ENCODE measurements around the gene WDSUB1. TPM values are rescaled to one million over a fixed set of nuclear protein-coding genes. Genes with fewer than 3 reads are reported as not detected.

Gene WDSUB1
- total RNA-seq, 4 donors from 2014 or later, result 2.8 to 7.6 (median 5.5) TPM

- intact Hi-C loops (cut with DNase I; ENCODE audit: low total_unique reads), result no loop called here
- no peak overlapping the region for H3K4me3 ChIP-seq (ENCODE audit: low read depth, poor library complexity, severe bottlenecking)
- 95 to 97% methylated on average over 1 of the region's 1 CpG for WGBS, 2 donors
- TF ChIP-seq POLR2A (IDR thresholded peaks at IDR 0.05), result no peak
- TF ChIP-seq CTCF (IDR thresholded peaks at IDR 0.05), result no peak
- DNase-seq (ENCODE audit: low spot score in 2 of 2), result no peak
Observed at GRCh38 chr2:159275111-159275510, 11.4 kb downstream of the WDSUB1 start.

GRCh38 chr2:159272156-159272555, 14.3 kb downstream of the WDSUB1 start:
- TF ChIP-seq POLR2A (IDR thresholded peaks at IDR 0.05) (no peak), CTCF (IDR thresholded peaks at IDR 0.05) (no peak)

GRCh38 chr2:159270744-159271379, 15.6 kb downstream of the WDSUB1 start:
- TF ChIP-seq CTCF (IDR thresholded peaks at IDR 0.05), result no peak
- TF ChIP-seq POLR2A (IDR thresholded peaks at IDR 0.05), result no peak
- WGBS, 2 donors, result 95% methylated on average over 4 of the region's 4 CpGs
- intact Hi-C loops (cut with DNase I; ENCODE audit: low total_unique reads), result no loop called here
- no peak overlapping the region for H3K4me3 ChIP-seq (ENCODE audit: low read depth, poor library complexity, severe bottlenecking)
- no peak for DNase-seq (ENCODE audit: low spot score in 2 of 2)

More at GRCh38 chr2:159272156-159272555, 14.3 kb downstream of the WDSUB1 start:
- H3K4me3 ChIP-seq (ENCODE audit: low read depth, poor library complexity, severe bottlenecking), result no peak overlapping the region
- intact Hi-C loops (cut with DNase I; ENCODE audit: low total_unique reads), result no loop called here
- DNase-seq (ENCODE audit: low spot score in 2 of 2), result no peak
- WGBS, 2 donors, result 84 to 86% methylated on average over 5 of the region's 5 CpGs

GRCh38 chr2:159267921-159268320, 18.6 kb downstream of the WDSUB1 start:
- WGBS, 2 donors, result 89 to 94% methylated on average over 1 of the region's 1 CpG
- no peak overlapping the region for H3K4me3 ChIP-seq (ENCODE audit: low read depth, poor library complexity, severe bottlenecking)
- no peak for DNase-seq (ENCODE audit: low spot score in 2 of 2)
- intact Hi-C loops (cut with DNase I; ENCODE audit: low total_unique reads), result no loop called here
- TF ChIP-seq POLR2A (IDR thresholded peaks at IDR 0.05) (no peak), CTCF (IDR thresholded peaks at IDR 0.05) (no peak)

- intact Hi-C loops (cut with DNase I; ENCODE audit: low total_unique reads), result no loop called here
Observed at GRCh38 chr2:159266554-159266953, 19.9 kb downstream of the WDSUB1 start.

More at GRCh38 chr2:159266554-159266953, 19.9 kb downstream of the WDSUB1 start:
- no peak for DNase-seq (ENCODE audit: low spot score in 2 of 2)
- TF ChIP-seq POLR2A (IDR thresholded peaks at IDR 0.05) (no peak), CTCF (IDR thresholded peaks at IDR 0.05) (no peak)
- no peak overlapping the region for H3K4me3 ChIP-seq (ENCODE audit: low read depth, poor library complexity, severe bottlenecking)
- WGBS, 2 donors, result 90 to 95% methylated on average over 3 of the region's 3 CpGs
